Naive thymus-derived CD8-positive, alpha-beta T cell (primary cell): ENCODE data around the gene SH2B3. TPM values are rescaled to one million over a fixed set of nuclear protein-coding genes. Genes with fewer than 3 reads are reported as not detected.
A peak's percentile ranks its signal among the peaks of the same experiment; 100 is the strongest.
"Not testable (repeated sequence)": the region's sequence is repeated elsewhere in the genome, so short reads cannot be mapped to it uniquely, and the experiment has no call there.

Source experiments
- ATAC-seq, 2 donors: fragments of 150-1000 bp; cut with Tn5 transposase in 1 of 2; sonication (Bioruptor Pico), chemical (Tn5 transposase) in 1 of 2; 1 replicate in 1 of 2; 2 replicates in 1 of 2; pipeline ENCODE4 v1.10.0; 2021; ENCODE audit warnings: mild to moderate bottlenecking in 2 of 2, moderate library complexity in 2 of 2
- POLR2A ChIA-PET: fragments of 350-600 bp; sonication (Branson Sonifier 250); formaldehyde crosslinking; loops from one replicate; lab custom pipeline; 2021; ENCODE audit warnings: antibody characterized with exemption; lab: Charles Lee
- DNase-seq, 10 donors: peaks; one replicate each; pipeline versions ENCODE4 v3.0.0 to v3.0.0-alpha.2; 2020 to 2022
- H3K27ac Mint-ChIP-seq, 10 donors: one replicate each; pipeline ENCODE4 v1.8.0; 2020 to 2022; ENCODE audit warnings: mild to moderate bottlenecking in 10 of 10, mixed read lengths in 10 of 10, moderate library complexity in 4 of 10, inconsistent platforms in 1 of 10
- H3K27me3 Mint-ChIP-seq, 5 donors: one replicate each; pipeline ENCODE4 v1.8.0; 2021 to 2022; ENCODE audit warnings: mixed read lengths in 5 of 5
- H3K36me3 Mint-ChIP-seq, 3 donors: one replicate each; pipeline ENCODE4 v1.8.0; 2020 to 2022; ENCODE audit warnings: mixed read lengths in 3 of 3, mild to moderate bottlenecking in 2 of 3, inconsistent platforms in 1 of 3
- H3K4me1 Mint-ChIP-seq, 4 donors: one replicate each; pipeline ENCODE4 v1.8.0; 2021 to 2022; ENCODE audit warnings: mixed read lengths in 4 of 4
- H3K4me3 Mint-ChIP-seq, 10 donors: one replicate each; pipeline ENCODE4 v1.8.0; 2020 to 2022; ENCODE audit warnings: mild to moderate bottlenecking in 10 of 10, mixed read lengths in 10 of 10, moderate library complexity in 6 of 10, inconsistent platforms in 1 of 10
- H3K9me3 Mint-ChIP-seq, 9 donors: one replicate each; pipeline ENCODE4 v1.8.0; 2020 to 2022; ENCODE audit warnings: mixed read lengths in 9 of 9, mild to moderate bottlenecking in 3 of 9, inconsistent platforms in 1 of 9, moderate library complexity in 1 of 9
- polyA plus RNA-seq, 3 donors: library from polyadenylated mRNA; unstranded; fragments of 300-500 nt; fragmentation: Illumina TruSeq; gene quantifications; one replicate each; pipeline ENCODE4 v1.2.3, GENCODE V29; 2021
- total RNA-seq, 8 experiments: library from RNA in 2 of 8; stranded (reverse) in 2 of 8; gene quantifications; one replicate each; pipeline ENCODE4 v1.2.3 and lab custom pipeline; 2021 to 2026

Gene SH2B3
- total and polyA plus RNA-seq, 5 experiments from 2014 or later = 2.1 to 12.8 (median 5.3) TPM

DNA sequence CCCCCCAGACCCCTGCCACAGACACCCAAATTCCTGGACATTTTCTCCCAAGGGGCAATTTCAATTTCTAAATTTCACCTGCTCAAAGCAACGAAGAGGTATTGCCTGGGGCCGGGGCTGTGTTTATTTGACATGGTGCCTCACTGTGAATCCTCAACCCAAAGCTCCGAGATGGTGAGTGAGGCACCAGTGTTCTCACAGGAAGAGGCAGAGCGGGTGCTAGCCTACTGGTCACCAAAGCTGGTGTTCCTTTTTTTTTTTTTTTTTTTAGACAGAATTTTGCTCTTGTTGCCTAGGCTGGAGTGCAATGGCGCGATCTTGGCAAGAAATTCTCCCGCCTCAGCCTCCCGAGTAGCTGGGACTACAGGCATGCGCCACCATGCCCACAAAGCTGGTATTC, 14.8 kb upstream of the SH2B3 start:
- DNase-seq (no peak), ATAC-seq (no peak)
- Mint-ChIP-seq H3K27ac (no peak overlapping the region), H3K9me3 (no peaks in the 10 kb centered on the region), H3K27me3 (peaks cover 0 to 2% (median 0%) of the 10 kb centered on the region in 5 donors), H3K4me3 (no peak overlapping the region), H3K4me1 (peaks cover 0 to 6% (median under 1%) of the 10 kb centered on the region in 4 donors), H3K36me3 (no peaks in the 10 kb centered on the region)
- POLR2A ChIA-PET = no interaction called here

DNA sequence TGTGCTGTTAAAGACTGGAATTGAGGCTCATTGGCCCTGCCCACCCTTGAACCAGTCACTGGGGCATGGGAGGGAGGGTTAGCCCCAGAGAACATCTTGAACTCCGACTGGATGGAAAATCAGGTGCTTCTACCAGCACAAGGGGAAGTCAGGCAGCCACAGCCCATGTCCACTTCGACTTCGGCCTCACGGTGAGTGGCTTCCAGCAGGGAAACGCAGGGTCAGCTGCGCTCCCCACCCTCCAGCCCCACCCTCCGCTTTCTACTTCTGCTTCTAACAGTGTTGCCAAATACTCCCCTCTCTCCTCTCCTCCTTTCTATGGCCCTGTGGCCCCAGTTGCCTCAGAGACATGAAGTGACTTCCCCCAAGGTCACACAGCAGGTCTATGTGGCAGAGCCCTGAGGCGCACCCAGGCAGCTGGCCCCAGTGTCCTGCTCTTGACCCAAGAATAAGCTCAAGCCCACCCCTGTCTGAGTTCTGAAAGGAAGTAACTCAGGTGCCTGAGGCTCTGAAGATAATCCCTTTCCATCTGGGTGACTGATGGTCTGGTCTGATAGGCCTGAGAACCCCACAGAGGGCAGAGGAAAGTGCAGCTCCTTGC, 11.9 kb upstream of the SH2B3 start:
- POLR2A ChIA-PET = interaction anchor here (0.9 kb wide), 1 partner anchor 35 kb away, joined by 3 read pairs; no protein-coding TSS in a partner anchor
- peak overlapping the region in 1 of 10 donors; percentile 13 for H3K27ac Mint-ChIP-seq

GRCh38 chr12:111394480-111394879, 11.2 kb upstream of the SH2B3 start:
- no peak for ATAC-seq
- no peak for DNase-seq
- POLR2A ChIA-PET = interaction anchor here (0.9 kb wide), 1 partner anchor 35 kb away, joined by 3 read pairs; no protein-coding TSS in a partner anchor
- Mint-ChIP-seq H3K4me3 (no peak overlapping the region), H3K9me3 (no peaks in the 10 kb centered on the region), H3K27me3 (peaks cover 0 to 2% (median 0%) of the 10 kb centered on the region in 5 donors), H3K36me3 (no peaks in the 10 kb centered on the region), H3K4me1 (peaks cover 4 to 29% (median 8%) of the 10 kb centered on the region in 4 donors), H3K27ac (no peak overlapping the region)

More for the DNA sequence above, 11.9 kb upstream of the SH2B3 start:
- peaks cover 0 to 2% (median 0%) of the 10 kb centered on the region in 5 donors for H3K27me3 Mint-ChIP-seq
- peaks cover 4 to 22% (median 6%) of the 10 kb centered on the region in 4 donors for H3K4me1 Mint-ChIP-seq
- DNase-seq (no peak), ATAC-seq (no peak)
- no peaks in the 10 kb centered on the region for H3K9me3 Mint-ChIP-seq
- no peak overlapping the region for H3K4me3 Mint-ChIP-seq
- no peaks in the 10 kb centered on the region for H3K36me3 Mint-ChIP-seq

GRCh38 chr12:111395336-111396187, 10.2 kb upstream of the SH2B3 start:
- H3K4me1 Mint-ChIP-seq = peaks cover 7 to 32% (median 13%) of the 10 kb centered on the region in 4 donors
- H3K27ac Mint-ChIP-seq = no peak overlapping the region
- POLR2A ChIA-PET = interaction anchor here (3.6 kb wide), 1 partner anchor 55 kb away, joined by 32 read pairs; no protein-coding TSS in a partner anchor
- no peak for DNase-seq
- no peak overlapping the region for H3K4me3 Mint-ChIP-seq
- no peaks in the 10 kb centered on the region for H3K9me3 Mint-ChIP-seq
- no peaks in the 10 kb centered on the region for H3K36me3 Mint-ChIP-seq
- no peak for ATAC-seq
- peaks cover 0 to 2% (median 0%) of the 10 kb centered on the region in 5 donors for H3K27me3 Mint-ChIP-seq

DNA sequence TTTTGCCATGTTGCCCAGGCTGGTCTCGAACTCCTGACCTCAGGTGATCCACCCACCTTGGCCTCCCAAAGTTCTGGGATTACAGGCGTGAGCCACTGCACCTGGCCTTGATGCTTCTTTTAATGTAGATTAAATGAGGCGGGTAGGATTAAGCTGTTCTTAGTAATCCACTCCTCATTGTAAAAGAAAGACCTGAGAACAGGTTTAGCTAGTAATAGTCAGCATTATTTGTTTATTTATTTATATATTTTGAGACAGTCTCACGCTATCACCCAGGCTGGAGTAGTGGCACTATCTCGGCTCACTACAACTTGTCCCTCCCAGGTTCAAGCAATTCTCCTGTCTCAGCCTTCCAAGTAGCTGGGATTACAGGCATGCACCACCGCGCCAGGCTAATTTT, 9.5 kb upstream of the SH2B3 start:
- H3K9me3 Mint-ChIP-seq, H3K4me3 Mint-ChIP-seq, DNase-seq, ATAC-seq, H3K27me3 Mint-ChIP-seq, H3K36me3 Mint-ChIP-seq: not testable (repeated sequence)
- peaks cover 7 to 29% (median 13%) of the 10 kb centered on the region in 4 donors for H3K4me1 Mint-ChIP-seq
- POLR2A ChIA-PET = interaction anchor here (0.8 to 3.6 kb wide), 4 partner anchors 33 to 55 kb away, joined by 3 to 32 read pairs (median 9); no protein-coding TSS in a partner anchor
- H3K27ac Mint-ChIP-seq = peak overlapping the region in 1 of 10 donors; percentile 90

DNA sequence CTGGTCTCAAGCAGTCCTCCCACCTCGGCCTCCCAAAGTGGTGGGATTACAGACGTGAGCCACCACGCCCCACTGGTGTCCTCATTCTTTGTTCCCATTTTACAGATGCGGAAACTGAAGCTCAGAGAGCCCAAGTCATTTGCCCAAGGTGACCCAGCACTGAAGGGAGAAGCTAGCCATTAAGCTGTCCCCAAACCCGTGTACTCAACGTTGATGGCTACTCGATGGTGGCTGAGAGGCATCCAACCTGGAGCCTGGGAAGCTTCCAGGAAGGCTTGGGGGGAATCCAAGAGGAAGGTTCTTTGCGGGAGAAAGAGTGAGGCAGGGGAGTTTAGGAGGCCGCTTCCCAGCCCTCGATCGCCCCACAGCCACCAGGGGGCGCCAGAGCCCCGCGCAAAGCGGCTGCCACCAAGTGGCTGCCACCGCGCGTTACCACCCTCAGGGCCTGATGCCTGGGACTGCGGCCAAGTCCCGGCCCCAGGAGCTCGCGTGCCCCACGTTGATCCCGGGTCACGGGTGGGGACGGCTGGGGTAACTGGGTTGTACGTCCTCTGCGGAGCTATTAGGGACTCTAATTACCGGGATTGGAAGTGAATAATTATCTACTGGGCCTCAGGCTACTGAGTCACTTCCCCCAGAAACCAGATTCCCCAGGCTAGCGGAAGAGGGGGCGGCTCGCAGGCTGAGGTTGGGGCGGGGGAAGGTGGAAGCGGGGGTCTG, 8.8 kb upstream of the SH2B3 start:
- peak overlapping the region; percentile 66 to 87 (median 78) for H3K4me3 Mint-ChIP-seq
- no peaks in the 10 kb centered on the region for H3K27me3 Mint-ChIP-seq
- POLR2A ChIA-PET = interaction anchor here (0.5 to 3.6 kb wide), 5 partner anchors 33 to 58 kb away, joined by 3 to 32 read pairs (median 6); no protein-coding TSS in a partner anchor
- H3K36me3 Mint-ChIP-seq = no peaks in the 10 kb centered on the region
- H3K4me1 Mint-ChIP-seq = peaks cover 7 to 29% (median 14%) of the 10 kb centered on the region in 4 donors
- H3K27ac Mint-ChIP-seq = peak overlapping the region in 8 of 10 donors; percentile 29 to 90 (median 70)
- peak; percentile 71 to 97 (median 88) for DNase-seq
- peak; percentile 98 for ATAC-seq
- H3K9me3 Mint-ChIP-seq = no peaks in the 10 kb centered on the region

DNA sequence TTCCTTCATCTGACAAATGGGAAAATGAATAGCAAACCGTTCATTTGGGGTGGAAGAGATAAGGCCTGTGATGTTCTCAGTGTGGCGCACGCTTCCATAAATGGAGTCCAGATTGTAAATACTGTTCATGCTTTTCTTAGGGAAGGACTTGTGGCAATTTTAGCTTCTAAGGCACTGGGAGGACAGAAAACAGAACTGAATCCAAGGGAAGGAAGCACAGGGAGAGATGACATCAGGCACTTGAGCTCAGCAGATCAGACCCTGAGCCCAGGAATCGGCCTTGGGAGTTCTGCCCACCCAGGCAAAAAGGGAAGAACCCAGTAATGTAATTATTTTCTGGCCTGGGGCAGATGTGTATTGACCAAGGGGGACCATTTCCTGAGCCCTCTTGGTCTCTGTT, 7.2 kb upstream of the SH2B3 start:
- H3K9me3 Mint-ChIP-seq = no peaks in the 10 kb centered on the region
- no peak for ATAC-seq
- H3K4me3 Mint-ChIP-seq = no peak overlapping the region
- POLR2A ChIA-PET = interaction anchor here (0.8 to 3.6 kb wide), 2 partner anchors 52 to 1020 kb away, joined by 3 to 32 read pairs; partner anchors contain the start of gene PTPN11
- H3K27ac Mint-ChIP-seq = peak overlapping the region in 1 of 10 donors; percentile 34
- H3K4me1 Mint-ChIP-seq = peaks cover 9 to 38% (median 21%) of the 10 kb centered on the region in 4 donors
- DNase-seq = no peak
- H3K27me3 Mint-ChIP-seq = no peaks in the 10 kb centered on the region
- no peaks in the 10 kb centered on the region for H3K36me3 Mint-ChIP-seq

- H3K9me3 Mint-ChIP-seq, H3K36me3 Mint-ChIP-seq, ATAC-seq, H3K27me3 Mint-ChIP-seq, DNase-seq: not testable (repeated sequence)
- Mint-ChIP-seq H3K27ac (peak overlapping the region in 5 of 10 donors; percentile 22 to 75 (median 51)), H3K4me1 (peaks cover 18 to 50% (median 34%) of the 10 kb centered on the region in 4 donors), H3K4me3 (peak overlapping the region in 1 of 10 donors; percentile 36)
- POLR2A ChIA-PET = interaction anchor here (1.6 kb wide), 1 partner anchor 52 kb away, joined by 5 read pairs; no protein-coding TSS in a partner anchor
These were observed 5.8 kb upstream of the SH2B3 start for GRCh38 chr12:111399741-111400404.

DNA sequence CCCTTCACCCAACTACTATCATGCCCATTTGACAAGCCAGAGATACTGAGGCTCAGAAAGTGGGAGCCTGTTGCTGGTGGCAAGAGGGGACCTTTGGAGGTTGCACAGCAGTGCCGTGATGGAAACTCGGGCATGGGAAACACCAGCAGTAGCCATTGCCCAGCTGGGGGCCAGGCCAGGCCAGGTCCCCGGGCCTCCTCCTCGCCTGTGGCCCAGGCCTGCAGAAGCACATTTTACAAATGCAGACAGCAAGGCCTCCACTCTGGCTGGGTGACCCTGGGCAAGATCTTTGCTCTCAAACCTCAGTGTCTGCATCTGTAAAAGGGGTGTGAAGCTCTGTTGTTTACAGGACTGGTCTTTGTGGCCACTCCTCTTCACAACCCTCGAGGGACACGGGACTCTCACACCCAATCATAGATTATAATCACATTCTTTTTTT, 4.5 kb upstream of the SH2B3 start:
- H3K4me3 Mint-ChIP-seq = no peak overlapping the region
- no peak for DNase-seq
- H3K27me3 Mint-ChIP-seq = no peaks in the 10 kb centered on the region
- peak overlapping the region in 1 of 10 donors; percentile 75 for H3K27ac Mint-ChIP-seq
- peaks cover 18 to 54% (median 36%) of the 10 kb centered on the region in 4 donors for H3K4me1 Mint-ChIP-seq
- POLR2A ChIA-PET = interaction anchor here (1.6 kb wide), 1 partner anchor 50 kb away, joined by 5 read pairs; no protein-coding TSS in a partner anchor
- no peaks in the 10 kb centered on the region for H3K9me3 Mint-ChIP-seq
- ATAC-seq = no peak
- H3K36me3 Mint-ChIP-seq = no peaks in the 10 kb centered on the region

DNA sequence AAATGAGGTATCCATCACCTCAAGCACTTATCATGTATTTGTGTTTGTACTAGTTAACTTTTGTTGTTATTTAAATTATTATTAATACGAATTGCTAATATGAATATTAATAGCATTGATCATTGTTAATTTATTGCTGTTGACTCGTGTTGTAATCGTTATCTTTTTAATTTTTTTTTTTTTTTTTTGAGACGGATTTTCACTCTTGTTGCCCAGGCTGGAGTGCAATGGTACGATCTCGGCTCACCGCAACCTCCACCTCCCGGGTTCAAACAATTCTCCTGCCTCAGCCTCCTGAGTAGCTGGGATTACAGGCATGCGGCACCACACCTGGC, 3.3 kb upstream of the SH2B3 start:
- peak overlapping the region in 2 of 10 donors; percentile 74 to 85 for H3K27ac Mint-ChIP-seq
- not testable (repeated sequence) for DNase-seq, H3K27me3 Mint-ChIP-seq, ATAC-seq, H3K9me3 Mint-ChIP-seq, H3K36me3 Mint-ChIP-seq
- H3K4me3 Mint-ChIP-seq = peak overlapping the region in 1 of 10 donors; percentile 92
- H3K4me1 Mint-ChIP-seq = peaks cover 20 to 53% (median 37%) of the 10 kb centered on the region in 4 donors
- POLR2A ChIA-PET = interaction anchor here (1.5 to 2.7 kb wide), 2 partner anchors 40 to 49 kb away, joined by 4 to 10 read pairs; no protein-coding TSS in a partner anchor

- no peaks in the 10 kb centered on the region for H3K9me3 Mint-ChIP-seq
- peak overlapping the region; percentile 81 to 94 (median 91) for H3K4me3 Mint-ChIP-seq
- DNase-seq = peak in 6 of 10 donors; percentile 32 to 68 (median 40)
- no peaks in the 10 kb centered on the region for H3K27me3 Mint-ChIP-seq
- peaks cover 24 to 57% (median 56%) of the 10 kb centered on the region in 4 donors for H3K4me1 Mint-ChIP-seq
- H3K27ac Mint-ChIP-seq = peak overlapping the region; percentile 85 to 97 (median 90)
- POLR2A ChIA-PET = interaction anchor here (0.5 to 11.8 kb wide), 12 partner anchors 9 to 598 kb away, joined by 3 to 106 read pairs (median 5); partner anchors contain the start of genes ACAD10 and BRAP
- no peaks in the 10 kb centered on the region for H3K36me3 Mint-ChIP-seq
- ATAC-seq = no peak
These were observed 1.2 kb upstream of the SH2B3 start for GRCh38 chr12:111404362-111405148.
